HG02759 (cell line): ENCODE results near the gene FAM236D.
"Not testable (repeated sequence)": the region's sequence is repeated elsewhere in the genome, so short reads cannot be mapped to it uniquely, and the experiment has no call there.

Experiments used
- ATAC-seq: cut with Tn5 transposase; IDR thresholded peaks from one replicate; pipeline ENCODE4 v1.9.1; 2021; ENCODE audit warnings: mild to moderate bottlenecking, moderate library complexity; ENCODE audit not compliant: unreplicated experiment

The FAM236D gene

DNA sequence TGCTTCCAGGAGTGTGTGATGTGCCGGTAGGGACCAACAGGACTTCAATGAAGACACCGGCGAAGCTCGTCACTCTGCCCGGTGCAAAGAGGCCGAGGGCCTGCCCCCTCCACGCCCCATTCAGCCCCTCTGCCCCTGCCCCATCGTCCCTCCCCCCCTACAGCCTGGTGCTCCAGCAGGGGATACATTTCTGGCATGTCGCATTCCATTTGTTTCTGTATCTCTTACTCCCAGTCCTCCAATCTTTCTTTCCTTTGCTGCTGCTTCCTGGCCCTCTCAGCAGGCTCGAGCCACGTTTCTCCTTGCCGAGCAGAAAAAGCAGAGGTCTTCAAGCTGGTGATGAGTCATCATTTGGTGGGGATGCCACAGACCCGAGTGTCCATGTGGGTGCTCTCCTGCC lies at the start of gene FAM236D:
Gene FAM236D (minus strand): TSS at position 101 of the 400 bp plus-strand sequence. CDS start 100 bp downstream, at position 1.
- not testable (repeated sequence) for ATAC-seq

DNA sequence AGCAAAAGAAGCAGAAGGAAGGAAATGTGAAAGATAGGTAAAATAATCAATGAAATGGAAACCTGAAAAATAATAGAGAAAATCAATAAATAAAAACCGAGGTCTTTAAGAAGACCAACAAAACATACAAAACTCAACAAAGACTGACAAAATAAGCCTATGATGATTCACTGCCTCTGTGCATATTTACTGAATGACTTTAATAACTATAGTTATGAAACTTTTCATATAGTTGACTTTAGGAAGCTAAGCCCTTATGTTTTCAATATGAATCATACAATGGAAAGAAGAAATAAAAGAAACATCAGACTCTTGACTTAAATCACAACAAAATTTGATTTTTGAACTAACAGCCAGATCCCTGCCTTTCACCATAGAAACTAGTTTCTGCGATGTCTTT lies 29.5 kb upstream of the FAM236D start:
- ATAC-seq: not testable (repeated sequence)

DNA sequence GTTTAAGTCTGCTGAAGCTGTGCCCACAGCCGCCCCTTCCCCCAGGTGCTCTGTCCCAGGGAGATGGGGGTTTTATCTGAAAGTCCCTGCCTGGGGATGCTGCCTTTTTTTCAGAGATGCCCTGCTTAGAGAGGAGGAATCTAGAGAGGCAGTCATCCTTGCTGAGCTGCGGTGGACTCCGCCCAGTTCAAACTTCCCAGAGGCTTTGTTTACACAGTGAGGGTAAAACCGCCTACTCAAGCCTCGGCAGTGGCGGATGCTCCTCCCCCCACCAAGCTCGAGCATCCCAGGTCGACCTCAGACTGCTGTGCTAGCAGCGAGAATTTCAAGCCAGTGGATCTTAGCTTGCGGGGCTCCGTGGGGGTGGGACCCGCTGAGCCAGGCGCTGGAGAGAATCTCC lies 22.7 kb upstream of the FAM236D start:
- ATAC-seq: not testable (repeated sequence)

DNA sequence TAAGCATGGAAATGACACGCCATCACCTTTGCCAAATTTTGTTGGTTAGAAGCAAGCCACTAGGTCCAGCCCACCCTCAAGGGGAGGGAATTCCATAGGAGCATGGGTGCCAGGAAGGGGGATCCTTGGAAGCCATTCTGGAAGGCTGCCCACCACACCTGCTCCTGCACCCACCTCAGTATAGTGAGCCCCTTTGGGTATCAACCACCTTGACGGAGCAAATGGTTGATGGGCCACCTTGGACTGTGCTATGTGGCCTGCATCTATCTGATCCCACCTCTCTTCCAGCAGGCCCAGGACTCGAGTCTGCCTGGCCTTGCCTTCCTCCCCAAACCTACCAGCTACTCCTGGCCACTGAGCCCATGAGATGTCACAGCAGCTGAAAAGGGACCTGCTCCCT lies 17.6 kb downstream of the FAM236D start:
- not testable (repeated sequence) for ATAC-seq

DNA sequence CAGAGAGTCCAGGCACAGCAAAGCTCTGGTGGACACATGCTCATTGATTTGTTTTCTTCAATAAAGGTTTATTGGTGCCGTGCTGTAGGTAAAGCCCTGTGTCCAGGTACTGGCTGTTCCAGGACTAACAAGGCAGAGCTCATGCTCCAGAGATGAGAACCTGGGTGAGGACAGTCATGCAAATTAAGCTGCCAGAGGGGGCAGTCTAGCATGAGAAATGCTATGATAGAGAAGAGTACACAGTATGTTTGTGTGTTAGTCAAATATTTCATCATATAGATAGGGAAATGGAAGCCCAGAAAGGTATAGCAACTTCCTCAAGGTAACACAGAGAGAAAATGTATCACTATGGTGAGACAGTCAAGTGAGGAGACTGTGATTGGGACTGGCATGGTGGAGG lies 19.9 kb downstream of the FAM236D start:
- ATAC-seq: not testable (repeated sequence)

DNA sequence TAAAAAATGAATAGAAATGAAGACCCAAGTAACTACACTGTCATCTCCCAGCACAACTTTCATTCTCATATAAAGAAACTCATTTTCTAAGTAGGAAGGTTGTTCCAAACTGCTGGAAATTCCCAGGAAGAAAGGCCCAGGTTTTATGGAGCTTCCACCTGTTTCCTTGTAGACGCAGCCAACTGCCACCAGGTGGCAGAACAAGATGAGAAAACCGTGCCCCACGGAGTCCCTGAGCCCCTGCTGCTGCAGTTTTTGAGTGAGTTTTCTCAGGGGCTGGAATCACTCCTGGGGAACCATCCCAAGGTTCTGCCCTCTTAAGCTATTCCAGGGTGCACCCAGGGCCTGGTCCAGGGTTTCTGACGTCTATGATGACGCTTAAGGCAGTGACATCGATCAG lies 24.0 kb downstream of the FAM236D start:
- ATAC-seq: not testable (repeated sequence)

DNA sequence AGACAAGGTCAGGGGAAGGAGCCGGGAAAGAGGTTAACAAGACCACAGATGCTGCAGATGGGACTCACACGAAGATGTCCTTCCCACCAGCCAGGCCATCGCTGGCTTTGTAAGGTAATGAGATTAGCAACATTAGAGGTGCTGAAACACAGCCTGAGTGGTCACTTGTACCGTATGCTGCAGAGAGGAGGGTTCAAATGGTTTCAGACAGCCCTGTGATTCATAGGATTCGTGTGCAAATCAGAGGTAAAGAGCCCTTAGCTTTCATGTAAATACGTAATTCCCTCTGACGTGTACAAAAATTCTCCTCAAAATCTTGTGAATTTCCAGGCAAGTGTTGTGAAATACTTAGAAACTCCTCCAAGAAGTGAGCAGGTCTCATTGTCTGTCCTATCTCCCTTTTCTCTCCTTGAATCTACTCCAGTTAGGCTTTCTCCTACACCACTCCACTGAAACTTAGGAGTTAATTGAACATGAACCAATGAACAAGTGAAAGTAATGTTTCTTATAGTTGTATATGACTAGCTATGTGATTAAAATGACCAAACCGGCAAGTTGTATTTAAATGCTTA lies 24.6 kb downstream of the FAM236D start:
- not testable (repeated sequence) for ATAC-seq

DNA sequence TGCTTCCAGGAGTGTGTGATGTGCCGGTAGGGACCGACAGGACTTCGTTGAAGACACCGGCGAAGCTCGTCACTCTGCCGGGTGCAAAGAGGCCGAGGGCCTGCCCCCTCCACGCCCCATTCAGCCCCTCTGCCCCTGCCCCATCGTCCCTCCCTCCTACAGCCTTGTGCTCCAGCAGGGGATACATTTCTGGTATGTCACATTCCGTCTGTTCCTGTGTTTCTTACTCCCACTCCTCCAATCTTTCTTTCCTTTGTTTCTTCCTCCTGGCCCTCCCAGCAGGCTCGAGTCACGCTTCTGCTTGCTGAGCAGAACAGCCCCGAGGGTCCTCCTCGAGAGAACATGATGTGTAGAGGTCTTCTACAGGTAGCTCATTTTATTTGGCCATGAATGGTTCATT lies 25.4 kb downstream of the FAM236D start, which contains the start of gene FAM236B:
Gene FAM236B (minus strand): TSS at position 101 of the 400 bp plus-strand sequence. CDS start 100 bp downstream, at position 1.
- not testable (repeated sequence) for ATAC-seq

DNA sequence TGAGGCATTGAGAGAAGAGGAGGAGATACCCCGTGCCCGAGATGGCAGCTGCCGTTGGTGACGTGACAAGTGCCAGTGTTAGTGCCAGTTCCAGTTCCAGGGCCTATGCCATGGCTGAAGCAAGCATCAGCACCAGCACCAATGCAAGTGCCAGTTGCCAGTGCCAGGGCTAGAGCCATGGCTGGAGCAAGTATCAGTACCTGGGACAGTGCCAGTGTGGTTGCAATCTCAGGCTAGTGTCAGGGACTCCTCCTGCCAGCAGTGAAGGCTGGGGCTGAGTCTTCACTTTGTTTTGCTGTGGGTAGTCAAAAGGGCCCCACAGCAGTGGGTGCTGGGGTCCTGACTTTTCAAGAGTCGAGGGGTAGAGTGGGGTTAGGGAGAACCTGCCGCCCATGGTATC lies 29.9 kb downstream of the FAM236D start:
- not testable (repeated sequence) for ATAC-seq

DNA sequence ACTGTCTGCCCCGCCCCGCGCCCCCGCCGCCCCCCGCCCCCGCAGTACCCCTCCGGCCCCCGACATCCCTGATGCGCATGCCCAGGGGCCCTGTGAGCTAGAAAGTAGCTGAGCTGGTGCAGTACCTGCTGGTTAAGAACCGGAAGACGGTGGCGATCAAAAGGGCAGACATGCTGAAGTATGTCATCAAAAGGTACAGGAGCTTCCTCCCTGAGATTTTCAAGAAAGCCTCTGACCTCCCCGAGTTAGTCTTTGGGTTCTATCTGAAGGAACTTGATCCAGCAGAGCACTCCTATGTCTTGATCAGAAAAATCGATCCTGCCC lies 30.6 kb downstream of the FAM236D start:
- ATAC-seq: peak; percentile 75

DNA sequence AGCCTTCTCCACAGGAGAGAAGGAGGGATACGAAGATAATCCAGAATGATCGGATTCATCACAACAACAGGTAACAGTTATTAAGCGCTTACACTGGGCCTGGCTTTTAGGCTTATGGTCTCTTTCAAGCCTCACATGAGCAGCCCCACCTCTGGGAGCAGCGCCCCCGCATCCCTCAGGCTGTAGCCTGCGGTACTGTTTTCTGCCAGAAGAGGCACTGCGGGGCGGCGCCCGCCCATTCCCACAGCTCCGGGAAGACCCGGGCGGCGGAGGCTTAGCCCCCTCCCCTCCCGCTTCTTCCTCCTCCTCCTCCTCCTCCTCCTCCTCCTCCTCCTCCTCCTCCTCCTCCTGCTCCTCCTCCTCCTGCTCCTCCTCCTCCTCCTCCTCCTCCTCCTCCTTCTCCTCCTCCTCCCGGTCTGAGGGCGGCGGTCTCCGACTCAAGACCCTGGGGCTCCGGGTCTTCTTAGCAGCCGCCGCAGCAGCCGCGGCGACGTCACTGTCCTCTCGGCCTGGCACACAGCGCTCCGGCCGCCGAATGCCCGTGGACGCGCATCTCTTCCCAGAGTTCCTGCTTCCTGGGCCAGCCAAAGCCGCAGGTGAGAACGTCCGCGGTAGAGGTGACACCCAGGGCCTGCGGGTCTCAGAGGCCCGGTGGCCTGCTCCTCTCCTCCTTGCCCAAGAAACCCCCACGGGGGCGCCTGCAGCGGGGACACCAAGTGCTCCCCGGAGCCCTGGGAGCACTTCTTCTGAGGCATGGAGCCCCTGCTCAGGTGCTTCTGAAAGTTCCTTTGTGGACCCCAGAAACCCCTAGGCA lies 31.1 kb downstream of the FAM236D start, which contains the start of gene DMRTC1B:
Gene DMRTC1B (plus strand): TSS at position 238 of the 814 bp plus-strand sequence. CDS start 68,246 bp downstream, outside the sequence.
- ATAC-seq: peak; percentile 88

DNA sequence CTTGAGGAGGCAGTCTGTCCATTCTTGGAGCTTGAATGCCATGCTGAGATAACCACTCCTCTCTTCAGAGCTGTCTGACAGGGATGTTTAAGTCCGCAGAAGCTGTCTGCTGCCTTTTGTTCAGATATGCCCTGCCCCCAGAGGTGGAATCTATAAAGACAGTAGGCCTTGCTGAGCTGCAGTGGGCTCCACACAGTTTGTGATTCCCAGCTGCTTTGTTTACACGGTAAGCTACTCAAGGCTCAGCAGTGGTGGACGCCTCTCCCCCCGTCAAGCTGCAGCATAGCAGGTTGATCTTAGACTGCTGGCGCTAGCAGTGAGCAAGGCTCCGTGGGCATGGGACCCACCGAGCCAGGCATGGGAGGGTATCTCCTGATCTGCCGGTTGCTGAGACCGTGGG lies 47.6 kb downstream of the FAM236D start:
- ATAC-seq: not testable (repeated sequence)
